Measurements from ENCODE around the gene XYLT2.

The XYLT2 gene

GRCh38 chr17:50359005-50359699 is 13.2 kb downstream of the XYLT2 start:
- H3K4me1 ChIP-seq (ENCODE audit: insufficient read depth, poor library complexity, severe bottlenecking): no peaks in the 10 kb centered on the region
- no peak overlapping the region for H3K4me3 ChIP-seq (ENCODE audit: severe bottlenecking)
- ATAC-seq (ENCODE audit: low read depth) (no peak), DNase-seq (ENCODE audit: low spot score) (no peak)
- no peak overlapping the region for H3K27ac ChIP-seq (ENCODE audit: poor library complexity, severe bottlenecking)
- no peak for TF ChIP-seq CTCF (IDR thresholded peaks at IDR 0.05; ENCODE audit: poor library complexity, severe bottlenecking)
- peaks cover 57% of the 10 kb centered on the region for H3K36me3 ChIP-seq (ENCODE audit: low read depth)
- H3K9me3 ChIP-seq (ENCODE audit: severe bottlenecking): no peaks in the 10 kb centered on the region
- H3K27me3 ChIP-seq (ENCODE audit: insufficient read depth, poor library complexity, severe bottlenecking): no peaks in the 10 kb centered on the region

GRCh38 chr17:50359998-50360461 is 14.1 kb downstream of the XYLT2 start:
- no peaks in the 10 kb centered on the region for H3K4me1 ChIP-seq (ENCODE audit: insufficient read depth, poor library complexity, severe bottlenecking)
- no peaks in the 10 kb centered on the region for H3K9me3 ChIP-seq (ENCODE audit: severe bottlenecking)
- DNase-seq (ENCODE audit: low spot score): no peak
- no peaks in the 10 kb centered on the region for H3K27me3 ChIP-seq (ENCODE audit: insufficient read depth, poor library complexity, severe bottlenecking)
- no peak overlapping the region for H3K4me3 ChIP-seq (ENCODE audit: severe bottlenecking)
- TF ChIP-seq CTCF (IDR thresholded peaks at IDR 0.05; ENCODE audit: poor library complexity, severe bottlenecking): no peak
- no peak overlapping the region for H3K27ac ChIP-seq (ENCODE audit: poor library complexity, severe bottlenecking)
- ATAC-seq (ENCODE audit: low read depth): no peak
- peaks cover 48% of the 10 kb centered on the region for H3K36me3 ChIP-seq (ENCODE audit: low read depth)

GRCh38 chr17:50360486-50361115 is 14.7 kb downstream of the XYLT2 start:
- H3K27ac ChIP-seq (ENCODE audit: poor library complexity, severe bottlenecking): no peak overlapping the region

GRCh38 chr17:50361561-50362480 is 15.9 kb downstream of the XYLT2 start:
- peak; percentile 27; the same call in 2 of the 3 replicates for ATAC-seq (ENCODE audit: low read depth)

More at GRCh38 chr17:50360486-50361115, 14.7 kb downstream of the XYLT2 start:
- H3K4me3 ChIP-seq (ENCODE audit: severe bottlenecking): no peak overlapping the region
- H3K27me3 ChIP-seq (ENCODE audit: insufficient read depth, poor library complexity, severe bottlenecking): no peaks in the 10 kb centered on the region
- H3K36me3 ChIP-seq (ENCODE audit: low read depth): peaks cover 42% of the 10 kb centered on the region
- ATAC-seq (ENCODE audit: low read depth): no peak
- no peaks in the 10 kb centered on the region for H3K4me1 ChIP-seq (ENCODE audit: insufficient read depth, poor library complexity, severe bottlenecking)
- H3K9me3 ChIP-seq (ENCODE audit: severe bottlenecking): no peaks in the 10 kb centered on the region
- no peak for DNase-seq (ENCODE audit: low spot score)
- no peak for TF ChIP-seq CTCF (IDR thresholded peaks at IDR 0.05; ENCODE audit: poor library complexity, severe bottlenecking)

More at GRCh38 chr17:50361561-50362480, 15.9 kb downstream of the XYLT2 start:
- no peaks in the 10 kb centered on the region for H3K9me3 ChIP-seq (ENCODE audit: severe bottlenecking)
- no peak overlapping the region for H3K27ac ChIP-seq (ENCODE audit: poor library complexity, severe bottlenecking)
- no peaks in the 10 kb centered on the region for H3K27me3 ChIP-seq (ENCODE audit: insufficient read depth, poor library complexity, severe bottlenecking)
- no peak for DNase-seq (ENCODE audit: low spot score)
- H3K4me1 ChIP-seq (ENCODE audit: insufficient read depth, poor library complexity, severe bottlenecking): no peaks in the 10 kb centered on the region
- peaks cover 31% of the 10 kb centered on the region for H3K36me3 ChIP-seq (ENCODE audit: low read depth)
- peak; percentile 71 for TF ChIP-seq CTCF (IDR thresholded peaks at IDR 0.05; ENCODE audit: poor library complexity, severe bottlenecking)
- no peak overlapping the region for H3K4me3 ChIP-seq (ENCODE audit: severe bottlenecking)

Data from RWPE2 (cell line).